ENCODE results near the gene STXBP1.

GRCh38 chr9:127574072-127574993, 37.7 kb upstream of the STXBP1 start:
- TF ChIP-seq CTCF (IDR thresholded peaks at IDR 0.05; ENCODE audit: extremely low read depth in 1 of 2, insufficient read depth in 1 of 2, low read depth in 1 of 2, low read length in 2 of 2), result peak in 1 of 2 donors; percentile 1
- no peak for TF ChIP-seq POLR2A (IDR thresholded peaks at IDR 0.05; ENCODE audit: low read depth, low read length)
- TF ChIP-seq EZH2 (IDR thresholded peaks at IDR 0.05; ENCODE audit: borderline replicate concordance, low read depth, low read length, severe bottlenecking), result no peak

All from endothelial cell of umbilical vein (primary cell).